GM12873 (cell line): Measurements from ENCODE around the gene TFF2.

Experiments
- CTCF ChIP-seq: IDR thresholded peaks from 2 replicates; pipeline ENCODE4 v1.5.1; 2012; ENCODE audit warnings: low read depth, mild to moderate bottlenecking, moderate library complexity, low read length, control low read depth; ENCODE audit not compliant: insufficient read depth; ENCODE audit errors: missing control alignments

TFF2 gene

GRCh38 chr21:42376338-42376982 is 25.7 kb upstream of the TFF2 start:
- TF ChIP-seq CTCF = no peak

DNA sequence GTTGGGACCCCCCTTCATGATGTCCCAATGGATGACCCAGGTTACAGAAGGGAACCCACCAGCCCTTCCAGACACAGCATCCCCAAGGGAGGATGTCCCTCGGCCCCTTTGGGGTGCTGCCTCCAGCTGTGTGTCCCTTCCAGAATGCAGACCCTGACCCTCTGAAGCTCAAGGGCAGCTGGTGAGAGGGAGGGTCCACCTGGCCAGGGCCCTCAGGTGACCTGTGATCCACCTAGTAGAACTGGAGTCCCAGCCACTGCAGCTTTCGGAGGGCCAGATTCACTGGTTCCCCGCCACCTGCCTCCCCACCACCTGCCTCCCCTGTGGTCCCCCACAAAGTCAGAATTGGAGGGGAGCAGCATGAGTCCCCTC is 25.2 kb upstream of the TFF2 start:
- no peak for TF ChIP-seq CTCF

DNA sequence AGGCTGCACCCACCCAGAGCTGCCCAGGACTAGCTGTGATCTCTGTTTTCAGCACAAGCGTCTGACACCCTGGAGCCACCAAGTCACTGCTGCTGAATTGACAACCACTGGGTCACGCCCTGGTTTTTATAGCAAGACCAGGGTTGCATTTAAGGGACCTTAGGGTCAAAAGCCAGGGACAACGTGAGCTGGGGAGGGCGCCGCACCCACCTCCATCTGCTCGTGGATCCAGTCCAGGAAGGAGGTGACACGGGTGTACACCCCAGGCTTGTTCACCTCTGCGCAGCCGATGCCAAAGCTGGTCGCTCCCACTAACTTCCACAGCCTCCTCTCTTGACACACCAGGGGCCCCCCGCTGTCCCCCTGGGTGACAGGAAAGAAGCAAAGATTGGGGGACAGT is 24.7 kb upstream of the TFF2 start:
- no peak for TF ChIP-seq CTCF

DNA sequence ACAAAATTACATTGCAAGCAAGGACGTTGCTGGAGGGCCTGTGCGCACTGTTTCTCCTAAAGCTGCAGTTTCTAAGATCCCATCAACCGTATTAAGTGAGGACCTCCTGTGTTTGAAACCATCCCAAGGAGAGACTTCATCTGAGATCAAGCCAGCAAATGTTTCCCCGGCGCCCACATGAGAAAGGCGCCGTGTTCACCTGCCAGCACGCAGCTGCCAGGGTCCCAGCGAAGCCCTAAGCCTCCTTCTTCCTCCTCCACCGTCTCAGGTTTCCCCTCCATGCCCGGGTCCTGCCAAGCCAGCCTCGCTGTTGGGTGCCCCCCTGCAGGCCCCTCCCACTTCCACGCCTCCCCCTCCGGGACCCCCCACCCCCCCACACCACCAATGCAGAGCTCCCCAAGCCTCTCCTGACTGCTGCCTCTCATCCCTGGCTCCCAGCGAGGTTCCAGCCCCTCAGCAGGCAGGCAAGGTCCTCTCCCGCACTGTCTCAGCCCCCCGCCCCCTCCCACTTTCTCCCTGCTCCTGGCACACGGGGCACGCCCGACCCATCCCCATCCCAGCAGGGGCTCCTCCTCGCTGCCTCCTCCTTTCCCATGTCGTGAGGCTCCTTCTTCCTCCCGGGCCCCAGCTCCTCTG is 24.2 kb upstream of the TFF2 start:
- TF ChIP-seq CTCF = no peak

GRCh38 chr21:42374457-42374856 is 23.7 kb upstream of the TFF2 start:
- no peak for TF ChIP-seq CTCF

GRCh38 chr21:42373908-42374455 is 23.2 kb upstream of the TFF2 start:
- TF ChIP-seq CTCF = no peak

- no peak for TF ChIP-seq CTCF
Measured at GRCh38 chr21:42373196-42373907, 22.6 kb upstream of the TFF2 start.
